ENCODE measurements around the gene URB1. TPM values are rescaled to one million over a fixed set of nuclear protein-coding genes. Genes with fewer than 3 reads are reported as not detected.
A peak's percentile ranks its signal among the peaks of the same experiment; 100 is the strongest.
"Not testable (repeated sequence)": the region's sequence is repeated elsewhere in the genome, so short reads cannot be mapped to it uniquely, and the experiment has no call there.

URB1 gene
- total RNA-seq, 1 experiment from 2014 or later = 13.9 TPM

DNA sequence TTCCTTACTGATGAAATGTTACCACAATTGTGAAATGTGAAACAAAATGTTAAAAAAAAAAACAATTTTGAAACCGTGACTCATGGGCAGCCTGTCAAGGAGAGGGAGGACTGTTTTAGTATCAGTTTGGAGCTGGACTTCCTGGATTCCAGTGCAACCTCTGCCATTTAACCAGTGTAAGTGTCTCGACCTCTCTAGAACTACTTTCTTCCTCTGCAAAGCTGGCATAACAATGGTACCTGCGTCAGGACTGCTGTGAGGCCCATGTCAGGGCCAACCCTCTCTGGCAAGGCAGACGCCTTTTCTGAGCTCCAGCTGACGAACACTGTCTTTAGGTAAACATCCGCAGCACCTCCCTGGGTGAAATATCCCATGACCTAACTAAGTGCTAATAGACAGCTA lies 20.9 kb downstream of the URB1 start:
- no peak for DNase-seq (ENCODE audit: low spot score)

DNA sequence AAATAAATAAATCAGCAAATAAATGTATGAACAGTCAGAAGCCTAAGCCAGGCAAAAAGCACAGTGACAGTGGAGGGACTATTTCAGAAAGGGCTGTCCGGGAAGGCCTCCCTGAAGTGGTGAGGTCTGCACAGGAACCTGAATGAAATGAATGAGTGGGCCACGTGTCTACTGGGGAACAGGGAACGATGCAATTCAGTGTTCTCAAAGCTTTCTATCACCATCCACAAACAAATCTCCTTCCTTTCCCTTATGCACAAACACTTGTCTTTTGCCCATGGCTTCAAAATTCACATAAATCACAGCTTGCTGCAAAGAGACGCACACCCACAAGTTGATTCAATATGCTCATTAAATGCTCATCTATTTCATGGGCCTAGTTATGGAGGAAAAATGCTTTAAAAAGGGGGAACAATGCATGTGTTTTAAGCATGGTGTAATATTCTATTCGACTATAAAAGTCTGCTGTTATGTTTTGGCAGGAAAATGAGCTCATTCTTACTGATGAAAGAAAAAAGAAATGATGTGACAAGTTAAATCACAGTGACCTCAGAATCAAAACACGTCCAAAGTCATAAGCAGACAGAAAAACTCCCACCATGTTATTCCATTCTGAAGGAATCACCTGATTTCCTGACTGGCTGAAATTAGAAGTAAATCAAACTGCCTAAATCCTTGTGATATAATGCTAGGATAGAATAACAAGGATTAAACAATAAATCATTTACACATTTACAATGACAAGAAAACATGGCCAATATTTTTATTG lies 21.6 kb downstream of the URB1 start:
- DNase-seq (ENCODE audit: low spot score) = no peak

DNA sequence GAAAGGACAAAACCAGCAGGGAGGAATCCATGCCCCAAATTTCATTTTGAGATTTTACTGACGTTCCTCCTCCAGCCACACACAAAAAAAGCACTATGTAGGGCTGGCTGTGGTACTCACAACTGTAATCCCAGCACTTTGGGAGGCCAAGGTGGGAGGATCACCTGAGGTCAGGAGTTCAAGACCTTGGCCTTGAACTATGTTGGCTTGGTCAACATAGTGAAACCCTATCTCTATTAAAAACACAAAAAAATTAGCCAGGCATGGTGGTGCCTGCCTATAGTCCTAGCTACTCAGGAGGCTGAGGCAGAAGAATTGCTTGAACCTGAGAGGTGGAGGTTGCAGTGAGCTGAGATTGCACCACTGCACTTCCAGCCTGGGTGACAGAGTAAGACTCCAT lies 23.9 kb downstream of the URB1 start:
- not testable (repeated sequence) for DNase-seq (ENCODE audit: low spot score)

DNA sequence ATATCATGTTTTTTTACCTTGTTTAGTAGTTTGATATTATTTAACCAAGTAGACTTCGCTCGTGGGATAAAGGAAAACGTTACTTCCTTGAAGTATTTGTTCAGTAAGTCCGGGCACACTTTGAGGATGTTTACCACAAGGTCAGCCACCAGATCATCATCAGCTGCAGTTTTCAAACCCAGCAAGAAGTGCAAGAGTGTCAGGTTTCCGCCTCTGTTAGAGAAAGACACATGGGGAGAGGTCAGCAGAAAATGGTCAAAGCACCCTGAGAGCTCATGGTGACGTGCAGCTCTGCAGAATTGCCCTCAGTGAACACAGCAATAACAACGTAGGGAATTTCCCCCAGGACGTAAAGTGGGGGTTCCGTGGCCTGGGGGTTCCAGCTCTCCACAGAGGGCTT lies 24.4 kb downstream of the URB1 start:
- DNase-seq (ENCODE audit: low spot score) = no peak

DNA sequence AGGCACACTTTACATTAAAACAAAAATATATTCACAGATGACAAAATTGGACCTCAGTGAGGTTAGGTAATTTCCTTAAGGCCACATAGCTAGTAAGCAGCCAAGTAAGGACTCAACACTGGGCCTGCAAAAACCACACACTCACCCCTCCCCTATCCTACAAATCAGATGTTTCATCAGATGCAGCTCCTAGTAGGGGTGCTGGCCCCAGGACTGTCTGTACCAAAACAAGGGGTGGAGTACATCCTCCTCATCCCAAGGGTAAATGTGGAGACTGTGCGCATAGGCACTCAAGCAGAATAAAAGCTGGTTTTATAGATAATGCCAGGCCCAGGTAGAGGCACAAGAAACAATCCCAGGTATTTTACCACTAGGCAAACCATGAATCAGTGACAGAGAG lies 25.7 kb downstream of the URB1 start:
- DNase-seq (ENCODE audit: low spot score) = no peak

DNA sequence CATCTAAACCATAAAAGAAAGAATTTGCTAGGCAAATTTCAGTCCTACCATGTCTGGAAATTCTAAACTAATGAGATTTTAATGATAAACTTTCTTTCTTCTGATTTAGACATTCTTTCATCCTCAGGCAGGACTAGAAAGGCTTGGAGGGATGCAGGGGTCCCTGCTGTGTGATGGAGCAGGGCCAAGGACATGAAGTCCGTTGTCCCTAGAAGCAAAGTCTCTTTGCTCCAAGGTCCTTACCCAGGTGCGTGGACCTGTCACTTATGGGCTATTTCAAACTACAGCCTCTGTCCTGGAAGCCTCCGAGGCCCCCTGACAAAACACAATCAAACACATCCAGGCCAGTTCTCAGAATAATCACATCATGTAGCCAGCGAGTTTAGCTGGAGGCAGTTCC lies 26.6 kb downstream of the URB1 start:
- DNase-seq (ENCODE audit: low spot score) = no peak

DNA sequence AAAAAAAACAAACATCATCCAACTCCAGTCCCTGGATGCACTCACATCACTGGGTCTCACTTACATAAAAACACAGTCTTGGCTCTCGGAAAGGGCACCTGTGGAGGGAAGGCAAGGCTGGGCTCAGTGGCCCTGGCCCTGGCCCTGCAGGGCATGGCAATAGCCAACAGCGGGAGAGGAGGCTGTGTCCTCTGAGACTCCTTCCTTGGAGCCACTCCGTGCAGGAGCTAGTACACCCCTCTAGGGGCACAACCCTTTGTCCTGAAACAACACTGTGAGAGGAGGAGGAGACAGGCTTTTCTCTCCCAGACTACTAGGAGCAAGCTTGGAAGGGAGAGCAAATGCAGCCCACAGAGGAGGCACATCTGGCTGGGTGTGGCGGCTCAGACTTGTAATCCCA lies 28.0 kb downstream of the URB1 start:
- no peak for DNase-seq (ENCODE audit: low spot score)

DNA sequence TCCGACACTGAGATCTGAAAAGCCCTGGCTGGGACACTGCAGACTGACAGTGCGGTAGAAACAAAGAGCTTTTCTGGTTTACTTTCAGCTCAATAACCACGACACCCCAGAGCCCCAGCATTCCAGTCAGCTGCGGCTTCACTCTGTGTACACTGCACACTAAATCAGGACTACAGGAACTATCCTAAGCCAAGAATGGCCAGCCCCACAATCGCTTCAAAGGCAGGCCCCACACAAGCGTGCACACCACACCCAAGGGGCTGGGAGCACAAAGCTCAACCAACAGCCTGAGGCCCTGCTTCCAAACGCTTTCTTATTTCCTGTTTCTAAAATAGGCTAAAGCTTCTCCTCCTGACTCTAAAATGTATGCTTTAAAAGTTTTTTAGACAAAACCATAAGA lies 28.4 kb downstream of the URB1 start:
- no peak for DNase-seq (ENCODE audit: low spot score)

DNA sequence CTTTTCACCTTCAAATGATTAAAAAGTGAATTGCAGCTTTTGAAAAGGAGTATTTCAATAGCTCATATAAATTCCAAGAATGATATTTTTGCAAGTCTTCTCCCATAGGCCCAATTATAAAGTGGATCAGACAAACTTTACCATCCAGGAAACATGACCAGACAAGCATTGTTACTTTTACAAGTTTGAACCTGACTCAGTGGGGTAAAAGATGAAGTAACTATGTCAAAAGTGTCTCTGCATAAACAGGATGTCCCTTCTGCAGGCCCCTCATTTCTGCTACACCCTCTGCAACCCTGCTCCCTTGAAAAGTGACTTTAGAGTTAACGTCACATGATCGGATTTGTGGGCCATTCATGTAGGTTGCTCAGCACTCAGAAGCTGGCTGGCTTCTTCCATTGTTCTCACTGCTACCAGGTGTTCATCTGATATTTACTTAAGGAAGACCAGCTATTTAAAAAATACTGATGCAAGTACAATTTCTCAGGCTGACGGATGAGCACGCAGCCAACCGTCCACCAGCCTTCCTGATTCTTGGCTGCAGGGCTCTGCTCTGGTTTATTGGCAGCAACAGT lies 32.3 kb downstream of the URB1 start:
- no peak for DNase-seq (ENCODE audit: low spot score)

DNA sequence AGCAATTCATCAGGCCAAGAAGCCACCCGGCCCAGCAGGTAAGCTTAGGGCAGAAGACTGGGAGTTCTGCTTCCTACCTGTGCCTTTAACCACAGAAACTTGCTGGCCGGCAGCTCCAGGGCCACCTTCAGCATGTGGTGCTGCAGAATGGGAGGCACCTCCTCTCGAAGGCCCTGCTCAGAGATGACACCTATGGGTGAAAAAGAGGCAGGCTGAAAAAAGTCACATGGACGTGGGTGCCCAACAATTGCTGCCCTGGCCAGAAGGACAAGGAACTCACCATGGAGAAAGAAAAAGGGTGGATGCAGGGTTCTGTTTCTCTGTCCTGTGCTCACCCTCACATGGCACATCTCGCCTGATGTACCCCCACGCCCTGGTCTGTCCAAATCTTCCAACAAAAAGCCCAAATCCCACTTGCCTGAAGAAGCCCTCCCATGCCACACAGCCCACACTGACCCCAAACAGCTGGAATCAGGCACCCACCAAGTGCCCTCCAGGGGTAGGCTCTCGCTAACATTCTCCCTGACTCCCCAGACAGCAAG lies 33.0 kb downstream of the URB1 start:
- DNase-seq (ENCODE audit: low spot score) = peak; percentile 49

DNA sequence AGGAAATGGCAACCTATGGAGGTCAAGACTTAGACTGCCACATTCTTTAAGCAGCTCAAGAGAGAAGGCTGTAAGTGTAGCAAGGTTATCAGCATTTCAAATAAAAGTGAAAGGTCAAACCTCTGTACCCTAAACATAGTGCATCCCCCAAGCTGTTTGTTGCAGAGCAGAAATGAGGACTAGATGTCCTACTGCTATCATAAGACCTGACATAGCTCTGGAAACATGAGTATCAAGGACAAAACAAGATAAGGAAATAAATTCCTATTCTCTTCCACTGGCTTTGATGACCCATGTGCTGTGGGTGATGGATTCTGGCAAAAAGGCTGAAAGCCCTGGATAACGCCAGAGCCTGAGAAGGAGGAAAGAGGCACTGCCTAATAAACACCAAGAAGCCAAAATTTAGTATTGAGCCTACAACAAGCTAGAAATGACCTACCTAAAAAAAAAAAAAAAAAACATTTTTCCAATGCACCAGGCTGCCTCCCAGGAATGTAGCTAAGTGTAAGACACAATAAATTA lies 35.9 kb downstream of the URB1 start:
- no peak for DNase-seq (ENCODE audit: low spot score)

DNA sequence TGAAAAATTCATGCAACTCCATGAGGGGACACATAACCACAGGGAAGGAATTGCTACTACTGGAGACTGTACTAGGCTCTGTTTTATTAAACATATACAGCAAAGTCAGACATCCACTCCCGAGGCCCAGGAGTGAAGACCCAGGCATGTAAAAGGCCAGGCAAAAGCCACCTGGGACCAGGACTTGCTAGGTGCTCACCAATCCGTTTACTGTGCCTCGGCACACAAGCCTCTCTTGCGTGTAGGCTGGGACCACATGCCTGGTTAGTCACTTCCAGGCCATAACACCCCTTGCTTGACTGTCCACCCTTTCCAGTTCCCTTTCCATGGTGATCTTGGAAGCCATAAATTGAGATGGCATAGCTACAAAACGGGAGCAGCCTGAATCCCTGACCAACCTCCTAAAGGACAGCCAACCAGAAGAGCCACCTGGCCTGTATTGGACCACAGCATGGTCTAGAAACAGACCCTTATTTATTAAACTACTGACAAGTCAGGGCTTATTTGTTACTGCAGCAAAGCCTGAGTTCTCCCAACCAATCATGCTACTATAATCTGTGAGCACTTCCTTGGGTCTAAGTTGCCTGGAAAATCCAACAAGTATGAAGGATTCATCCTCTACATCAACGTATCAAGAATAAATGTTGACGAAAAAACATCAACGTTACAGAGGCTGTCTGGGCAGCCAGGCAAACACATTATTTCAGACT lies 39.7 kb downstream of the URB1 start:
- no peak for DNase-seq (ENCODE audit: low spot score)

DNA sequence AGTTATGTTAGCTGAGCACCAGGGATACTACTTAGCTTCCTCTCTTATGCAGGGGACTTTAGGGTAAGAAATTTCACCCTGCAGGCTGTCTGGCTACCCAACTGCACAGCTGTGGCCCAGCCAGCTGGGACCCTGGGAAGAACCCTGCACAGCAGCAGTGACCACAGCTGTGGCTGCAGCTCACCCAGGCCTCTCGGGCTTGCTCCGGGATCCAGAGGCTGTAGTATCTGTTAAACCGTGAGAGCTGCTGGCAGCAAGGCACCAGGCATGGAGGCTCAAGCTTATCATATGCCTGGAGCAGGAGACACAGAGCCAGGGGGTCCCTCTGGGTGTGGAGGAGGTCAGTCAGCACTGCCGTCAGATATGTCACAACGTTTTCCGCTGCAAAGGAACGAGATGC lies 40.3 kb downstream of the URB1 start:
- no peak for DNase-seq (ENCODE audit: low spot score)

DNA sequence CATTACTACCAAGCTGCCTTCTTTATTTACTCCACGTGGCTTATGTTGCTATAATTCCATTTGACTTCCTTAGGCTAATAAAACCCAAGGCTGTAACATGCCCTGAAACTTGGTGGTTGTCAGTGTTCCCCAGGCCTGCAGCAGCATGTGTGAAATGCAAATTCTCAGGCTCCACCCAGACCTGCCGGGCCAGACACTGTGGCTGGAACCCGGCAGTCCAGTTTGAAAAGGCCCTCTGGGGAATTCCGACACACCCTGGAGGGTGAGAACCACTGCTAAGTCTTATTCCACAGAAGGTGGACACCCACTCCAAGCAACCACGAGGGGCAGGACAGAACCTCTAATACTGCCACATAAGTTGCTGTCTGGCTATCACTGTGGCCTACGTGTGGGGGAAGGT lies 41.4 kb downstream of the URB1 start:
- no peak for DNase-seq (ENCODE audit: low spot score)

DNA sequence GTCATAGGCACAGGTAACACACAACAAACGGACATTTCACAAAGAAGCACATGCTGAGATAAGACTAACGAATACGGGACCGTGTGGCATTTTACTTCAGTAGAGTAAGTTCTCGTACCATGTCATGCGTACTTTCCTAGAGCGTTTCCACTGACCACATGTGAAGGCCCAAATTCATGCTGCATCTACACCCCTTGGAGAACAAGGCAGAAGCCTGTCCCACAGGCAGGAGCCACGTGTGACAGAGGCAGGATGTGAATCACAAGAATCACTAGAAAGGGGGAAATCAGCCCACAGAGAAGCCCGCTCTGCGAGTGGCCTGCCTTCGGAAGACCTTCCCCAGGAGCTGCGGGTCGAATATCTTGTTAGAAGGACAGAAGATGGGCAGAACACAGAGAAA lies 41.8 kb downstream of the URB1 start:
- DNase-seq (ENCODE audit: low spot score) = no peak

DNA sequence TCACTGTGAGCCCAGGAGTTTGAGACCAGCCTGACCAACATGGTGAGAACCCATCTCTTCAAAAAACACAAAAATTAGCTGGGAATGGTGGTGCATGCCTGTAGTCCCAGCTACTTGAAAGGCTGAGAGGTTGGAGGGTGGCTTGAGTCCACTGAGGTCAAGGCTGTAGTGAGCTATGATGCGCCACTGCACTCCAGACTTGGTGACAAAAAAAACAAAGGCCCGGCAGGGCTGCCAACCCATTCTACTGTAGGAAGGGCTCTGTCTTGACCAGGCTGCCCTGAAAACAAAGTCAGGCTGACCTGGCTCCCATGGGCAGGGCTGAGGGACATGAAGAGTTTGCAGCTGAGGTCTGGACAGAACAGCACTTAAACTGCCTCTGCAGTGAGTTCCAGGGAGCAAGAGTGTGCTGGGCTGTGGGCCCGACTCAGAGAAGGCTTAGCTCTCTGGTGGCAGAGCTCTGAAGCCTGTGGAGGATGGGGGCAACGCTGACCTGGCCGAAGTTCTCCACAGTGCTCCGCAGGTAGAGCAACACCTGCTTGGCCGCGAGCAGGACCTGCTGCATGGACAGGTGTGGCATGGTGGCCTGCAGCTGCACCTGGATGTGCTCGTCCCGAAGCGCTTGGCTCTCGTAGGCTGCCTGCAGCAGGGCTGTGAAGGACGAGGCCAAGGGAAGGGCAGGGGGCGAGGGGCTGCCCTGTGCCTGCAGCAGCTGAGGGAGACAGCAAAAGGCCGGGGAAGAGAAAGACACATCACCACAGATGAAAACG lies 42.4 kb downstream of the URB1 start:
- no peak for DNase-seq (ENCODE audit: low spot score)

DNA sequence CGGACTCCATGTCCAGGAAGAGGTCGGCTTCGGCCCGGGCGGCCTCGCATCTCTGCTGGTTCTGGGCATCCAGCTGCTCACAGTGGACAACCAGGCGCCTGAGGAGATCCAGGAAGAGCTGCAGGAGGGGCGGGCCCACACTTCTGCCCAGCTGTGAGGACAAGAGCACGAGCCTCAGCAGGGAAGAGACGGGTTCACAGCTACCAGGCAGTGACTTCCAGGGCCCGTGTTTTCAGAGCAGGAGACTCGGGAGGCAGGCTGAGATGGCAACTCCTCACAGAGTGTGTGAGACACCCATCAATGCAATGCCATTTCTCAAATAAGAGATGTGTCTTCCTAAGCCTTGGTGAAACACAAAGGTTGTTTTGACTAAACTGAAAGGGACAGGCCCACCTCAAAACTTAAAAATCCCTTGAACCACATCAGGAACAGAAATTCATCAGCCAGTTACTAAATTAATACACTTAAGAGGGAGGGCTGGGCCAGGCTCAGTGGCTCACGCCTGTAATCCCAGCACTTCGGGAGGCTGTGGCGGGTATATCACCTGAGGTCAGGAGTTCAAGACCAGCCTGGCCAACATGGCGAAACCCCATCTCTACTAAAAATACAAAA lies 43.4 kb downstream of the URB1 start:
- no peak for DNase-seq (ENCODE audit: low spot score)

DNA sequence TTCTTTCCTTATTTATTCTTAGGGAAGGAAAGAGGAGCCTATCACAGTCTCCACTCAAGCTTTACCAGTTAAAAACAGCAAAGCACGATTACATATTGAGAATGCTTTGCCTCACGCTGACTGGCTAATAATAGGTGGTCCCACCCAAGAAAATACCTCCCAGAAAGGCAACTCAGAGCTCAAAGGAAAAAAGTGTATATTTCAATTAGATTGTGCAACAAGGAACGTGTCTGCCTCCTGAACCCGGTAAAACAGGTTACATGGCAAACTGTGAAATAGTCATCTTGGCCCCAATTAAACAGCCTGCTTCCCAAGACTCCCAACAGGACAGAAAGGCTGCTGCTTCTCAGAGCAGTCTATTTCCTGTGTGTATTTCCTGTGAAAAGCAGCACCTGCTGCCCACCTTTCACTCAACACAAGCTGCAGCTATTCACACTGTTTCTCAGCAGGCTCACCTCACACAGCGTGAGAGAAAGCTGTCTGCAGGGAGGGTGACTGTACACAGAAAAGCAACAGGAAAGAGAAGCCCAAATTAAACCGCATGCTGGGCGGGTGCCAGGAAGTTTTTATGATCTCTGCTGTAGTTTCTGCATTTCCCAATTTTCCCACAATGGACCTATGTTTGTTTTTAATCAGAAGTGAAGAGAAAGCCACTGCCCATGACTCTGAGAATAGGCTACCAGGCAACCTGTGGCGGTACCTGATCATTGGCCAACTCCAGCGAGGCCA lies 44.0 kb downstream of the URB1 start:
- DNase-seq (ENCODE audit: low spot score) = no peak

DNA sequence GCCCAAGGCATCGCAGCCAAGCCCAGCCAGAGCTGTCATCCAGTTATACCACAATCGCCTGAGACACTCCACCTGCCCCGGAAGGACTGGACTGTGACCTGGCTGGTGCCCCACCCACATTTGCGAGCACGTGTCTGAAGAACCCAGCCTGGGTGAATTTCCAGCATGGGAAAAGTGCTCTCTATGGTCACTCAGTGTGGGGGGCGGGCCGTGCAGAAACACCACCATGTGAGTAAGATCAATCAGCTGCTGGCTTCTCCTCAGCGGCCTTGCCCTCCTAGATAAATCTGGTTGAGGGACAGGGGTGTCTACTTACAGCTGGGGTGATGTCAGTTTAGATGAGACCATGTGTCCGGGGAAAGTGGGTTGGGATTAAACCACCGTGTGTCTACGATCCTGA lies 44.8 kb downstream of the URB1 start:
- DNase-seq (ENCODE audit: low spot score) = no peak

DNA sequence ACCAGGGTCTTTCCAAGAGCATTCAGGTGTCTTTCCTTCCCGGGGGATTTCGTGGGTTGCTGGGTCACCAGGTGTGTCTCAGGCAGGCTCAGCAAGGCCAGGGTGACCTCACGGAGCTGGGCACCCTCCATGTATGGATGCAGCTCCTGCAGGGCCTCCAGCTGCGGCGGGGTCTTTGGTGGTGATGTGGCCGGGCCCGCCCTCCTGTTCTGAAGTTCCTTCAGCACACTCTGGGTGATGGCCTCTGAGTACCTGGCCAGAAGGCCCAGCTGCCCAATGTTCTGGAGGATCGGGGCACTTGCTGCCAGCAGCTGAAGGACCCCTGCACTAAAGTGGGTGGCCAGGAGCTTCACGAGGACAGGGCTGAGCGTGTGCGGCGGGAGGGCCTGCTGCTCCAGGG lies 45.5 kb downstream of the URB1 start:
- no peak for DNase-seq (ENCODE audit: low spot score)

DNA sequence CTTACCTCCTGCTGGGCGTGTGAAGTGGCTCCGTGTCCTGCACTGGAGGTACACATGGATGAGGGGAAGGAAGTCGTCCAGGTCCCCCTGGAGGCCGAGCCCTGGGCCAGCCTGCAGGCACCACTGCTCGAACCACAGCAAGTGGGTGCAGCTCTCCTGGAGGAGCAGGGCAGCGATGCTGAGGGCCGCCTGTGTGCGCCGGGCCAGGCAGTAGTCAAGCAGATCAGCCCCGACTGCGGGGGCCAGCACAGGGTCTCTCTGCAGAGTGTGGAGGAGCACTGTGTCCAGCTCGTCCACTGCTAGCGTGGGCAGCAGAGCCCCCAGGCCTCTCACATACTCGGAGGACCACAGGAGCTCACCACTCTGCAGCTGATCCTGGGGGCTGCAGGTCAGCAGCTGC lies 45.9 kb downstream of the URB1 start:
- DNase-seq (ENCODE audit: low spot score) = no peak

Data from HT-29 (cell line).